Keratinocyte (primary cell): ENCODE measurements around the gene DNM2. TPM values are rescaled to one million over a fixed set of nuclear protein-coding genes. Genes with fewer than 3 reads are reported as not detected.
A peak's percentile ranks its signal among the peaks of the same experiment; 100 is the strongest.

Experiments used
- DNase-seq: peaks from one replicate; pipeline ENCODE4 v3.0.0-alpha.2; 2011; ENCODE audit warnings: low read depth, missing footprints, low spot score
- FAIRE-seq: peaks from 2 replicates; lab custom pipeline; 2011; peaks lifted over from hg19 to GRCh38; lab: Jason Lieb, UNC
- H2AFZ ChIP-seq: 2 replicates; pipeline ENCODE4 v1.6.0; 2012; ENCODE audit warnings: low read length, control low read depth, inconsistent platforms; ENCODE audit not compliant: control insufficient read depth
- H3K27ac ChIP-seq: 2 replicates; pipeline ENCODE4 v1.5.1; 2011; ENCODE audit warnings: low read length; ENCODE audit not compliant: control insufficient read depth, insufficient read depth
- H3K27me3 ChIP-seq: 3 replicates; pipeline ENCODE4 v1.6.0; 2011; ENCODE audit warnings: low read length; ENCODE audit not compliant: control insufficient read depth, insufficient read depth; ENCODE audit errors: extremely low read depth
- H3K36me3 ChIP-seq, 2 experiments: 2 replicates in 1 of 2; 3 replicates in 1 of 2; pipeline ENCODE4 v1.5.1; 2011; ENCODE audit warnings: low read length in 2 of 2, mild to moderate bottlenecking in 1 of 2; ENCODE audit not compliant: control insufficient read depth in 2 of 2, insufficient read depth in 2 of 2; ENCODE audit errors: extremely low read depth in 1 of 2
- H3K4me1 ChIP-seq: 3 replicates; pipeline ENCODE4 v1.5.1; 2011; ENCODE audit warnings: low read length; ENCODE audit not compliant: control insufficient read depth, insufficient read depth; ENCODE audit errors: extremely low read depth
- H3K4me2 ChIP-seq: 3 replicates; pipeline ENCODE4 v1.6.0; 2011; ENCODE audit warnings: low read depth, low read length; ENCODE audit not compliant: control insufficient read depth, insufficient read depth; ENCODE audit errors: extremely low read depth
- H3K4me3 ChIP-seq, 3 experiments: fragments of 200-600 bp in 1 of 3; sonication (generic) in 1 of 3; 2 replicates in 2 of 3; 3 replicates in 1 of 3; pipeline ENCODE4 v1.5.1; 2011 to 2016; ENCODE audit warnings: low read length in 3 of 3, mild to moderate bottlenecking in 3 of 3, control low read depth in 2 of 3, inconsistent platforms in 1 of 3, low read depth in 1 of 3, mixed read lengths in 1 of 3, mixed run types in 1 of 3, moderate library complexity in 1 of 3; ENCODE audit not compliant: control insufficient read depth in 2 of 3, insufficient read depth in 2 of 3; ENCODE audit errors: extremely low read depth in 1 of 3
- H3K79me2 ChIP-seq: 2 replicates; pipeline ENCODE4 v1.6.0; 2012; ENCODE audit warnings: low read length; ENCODE audit not compliant: control insufficient read depth, insufficient read depth
- H3K9ac ChIP-seq: 3 replicates; pipeline ENCODE4 v1.6.0; 2011; ENCODE audit warnings: low read length; ENCODE audit not compliant: control insufficient read depth, insufficient read depth; ENCODE audit errors: extremely low read depth
- H3K9me1 ChIP-seq: 3 replicates; pipeline ENCODE4 v1.6.0; 2011; ENCODE audit warnings: low read length; ENCODE audit not compliant: control insufficient read depth, insufficient read depth; ENCODE audit errors: extremely low read depth
- H3K9me3 ChIP-seq: 2 replicates; pipeline ENCODE4 v1.5.1; 2012; ENCODE audit warnings: low read depth, low read length; ENCODE audit not compliant: control insufficient read depth
- H4K20me1 ChIP-seq: 3 replicates; pipeline ENCODE4 v1.6.0; 2011; ENCODE audit warnings: low read length; ENCODE audit not compliant: control insufficient read depth, insufficient read depth; ENCODE audit errors: extremely low read depth
- EZH2 ChIP-seq: IDR thresholded peaks from one replicate; pipeline ENCODE4 v1.6.1; 2012; ENCODE audit warnings: inconsistent platforms, mild to moderate bottlenecking, low read length, moderate library complexity
- dilution Hi-C: fragments of 300-500 bp; cut with MboI; formaldehyde crosslinking; loops from one replicate; pipeline ENCODE4 v1.7.0; 2020; ENCODE audit warnings: low sequenced_read_pairs; ENCODE audit not compliant: extremely low pct_ligation_motif_present
- polyA plus RNA-seq, 5 experiments: library from polyadenylated mRNA; depleted of rRNA in 3 of 5; stranded (reverse) in 3 of 5; stranded (forward) in 1 of 5; unstranded in 1 of 5; fragments of >200 nt; gene quantifications; 1 replicate in 1 of 5; 2 replicates in 3 of 5; 3 replicates in 1 of 5; pipeline versions ENCODE4 v1.2.1 to v1.2.3, GENCODE V29; 2011 to 2012; ENCODE audit warnings: missing spikeins in 2 of 5, low read depth in 1 of 5, low replicate concordance in 1 of 5
- TF ChIP-seq, protein P1 (sequence below), 3 experiments: IDR thresholded peaks in 1 of 3; conservative IDR thresholded peaks in 1 of 3; optimal IDR thresholded peaks in 1 of 3; 2 replicates in 2 of 3; 3 replicates in 1 of 3; pipeline versions ENCODE3 to v1.5.1; 2011; ENCODE audit warnings: low read length in 3 of 3, mild to moderate bottlenecking in 3 of 3, moderate library complexity in 2 of 3, control low read depth in 1 of 3, inconsistent platforms in 1 of 3; ENCODE audit not compliant: insufficient read depth in 2 of 3; ENCODE audit errors: extremely low read depth in 1 of 3

The DNM2 gene
- polyA plus RNA-seq, 1 donor (not counting 4 experiments of a cell fraction or from before 2014, with no cell fraction given) = 60.1 TPM

DNA sequence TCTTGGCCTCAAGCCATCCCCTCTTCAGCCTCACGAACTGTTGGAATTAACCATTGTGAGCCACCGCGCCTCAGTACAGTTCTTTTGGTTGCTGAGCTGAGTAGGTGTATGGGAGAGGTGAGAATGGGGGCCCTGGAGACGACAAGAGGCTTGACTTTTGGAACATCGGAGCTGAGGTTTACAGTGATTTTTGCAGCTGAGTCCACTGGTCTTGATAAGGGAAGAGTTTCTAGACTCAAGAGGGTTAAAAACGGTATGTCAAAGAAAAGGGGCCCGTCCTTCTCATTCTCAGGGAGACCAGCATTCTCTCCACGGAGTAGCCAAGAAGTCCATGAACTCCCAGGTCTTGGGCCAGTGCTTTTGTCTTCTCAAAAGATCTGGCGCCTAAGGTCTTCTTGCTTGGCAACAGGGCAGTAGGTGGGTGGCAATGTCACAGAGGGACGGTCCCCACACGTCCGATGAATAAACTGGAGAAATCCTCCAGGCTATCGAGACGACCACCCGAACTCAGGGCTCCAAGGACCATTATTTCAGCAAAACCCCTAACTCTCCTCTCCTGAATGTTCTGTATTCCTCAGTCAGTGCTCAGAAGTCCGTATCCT lies 23.1 kb upstream of the DNM2 start:
- H3K4me1 ChIP-seq = peaks cover 10% of the 10 kb centered on the region
- TF ChIP-seq, protein P1, sequence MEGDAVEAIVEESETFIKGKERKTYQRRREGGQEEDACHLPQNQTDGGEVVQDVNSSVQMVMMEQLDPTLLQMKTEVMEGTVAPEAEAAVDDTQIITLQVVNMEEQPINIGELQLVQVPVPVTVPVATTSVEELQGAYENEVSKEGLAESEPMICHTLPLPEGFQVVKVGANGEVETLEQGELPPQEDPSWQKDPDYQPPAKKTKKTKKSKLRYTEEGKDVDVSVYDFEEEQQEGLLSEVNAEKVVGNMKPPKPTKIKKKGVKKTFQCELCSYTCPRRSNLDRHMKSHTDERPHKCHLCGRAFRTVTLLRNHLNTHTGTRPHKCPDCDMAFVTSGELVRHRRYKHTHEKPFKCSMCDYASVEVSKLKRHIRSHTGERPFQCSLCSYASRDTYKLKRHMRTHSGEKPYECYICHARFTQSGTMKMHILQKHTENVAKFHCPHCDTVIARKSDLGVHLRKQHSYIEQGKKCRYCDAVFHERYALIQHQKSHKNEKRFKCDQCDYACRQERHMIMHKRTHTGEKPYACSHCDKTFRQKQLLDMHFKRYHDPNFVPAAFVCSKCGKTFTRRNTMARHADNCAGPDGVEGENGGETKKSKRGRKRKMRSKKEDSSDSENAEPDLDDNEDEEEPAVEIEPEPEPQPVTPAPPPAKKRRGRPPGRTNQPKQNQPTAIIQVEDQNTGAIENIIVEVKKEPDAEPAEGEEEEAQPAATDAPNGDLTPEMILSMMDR (optimal IDR thresholded peaks at IDR 0.05 in 1 of 3, IDR thresholded peaks at IDR 0.05 in 1 of 3, conservative IDR thresholded peaks at IDR 0.05 in 1 of 3; ENCODE audit: extremely low read depth in 1 of 3, insufficient read depth in 2 of 3, low read length in 3 of 3) = no peak
- no peak for TF ChIP-seq EZH2
- no peaks in the 10 kb centered on the region for H3K27me3 ChIP-seq
- dilution Hi-C loops = no loop called here
- H2AFZ ChIP-seq = no peak overlapping the region
- no peaks in the 10 kb centered on the region for H3K79me2 ChIP-seq
- H3K27ac ChIP-seq = no peak overlapping the region
- DNase-seq (no peak), FAIRE-seq (no peak)
- no peaks in the 10 kb centered on the region for H3K9me3 ChIP-seq
- H3K4me3 ChIP-seq = peak overlapping the region in 1 of 3 experiments; percentile 49
- peaks cover 17 to 26% of the 10 kb centered on the region in 2 experiments for H3K36me3 ChIP-seq
- H3K9ac ChIP-seq = no peak overlapping the region
- peaks cover 21% of the 10 kb centered on the region for H4K20me1 ChIP-seq
- H3K9me1 ChIP-seq = no peaks in the 10 kb centered on the region
- peak overlapping the region; percentile 70 for H3K4me2 ChIP-seq

- Histone ChIP-seq H3K9ac (no peak overlapping the region), H3K4me1 (peaks cover 10% of the 10 kb centered on the region), H3K27ac (no peak overlapping the region), H3K9me3 (no peaks in the 10 kb centered on the region), H4K20me1 (peaks cover 19% of the 10 kb centered on the region), H3K36me3 (peaks cover 10 to 18% of the 10 kb centered on the region in 2 experiments), H3K27me3 (no peaks in the 10 kb centered on the region), H3K4me2 (peak overlapping the region; percentile 70), H3K4me3 (peak overlapping the region in 1 of 3 experiments; percentile 49), H3K79me2 (no peaks in the 10 kb centered on the region), H2AFZ (no peak overlapping the region), H3K9me1 (no peaks in the 10 kb centered on the region)
- dilution Hi-C loops = no loop called here
- DNase-seq (peak; percentile 69), FAIRE-seq (no peak)
- TF ChIP-seq, protein P1 (optimal IDR thresholded peaks at IDR 0.05 in 1 of 3, IDR thresholded peaks at IDR 0.05 in 1 of 3, conservative IDR thresholded peaks at IDR 0.05 in 1 of 3; ENCODE audit: extremely low read depth in 1 of 3, insufficient read depth in 2 of 3, low read length in 3 of 3) = peak in 1 of 3 experiments; percentile 8
- no peak for TF ChIP-seq EZH2
These were observed 22.2 kb upstream of the DNM2 start for GRCh38 chr19:10695401-10696398.
